ENCODE measurements around the gene AK6. TPM values are rescaled to one million over a fixed set of nuclear protein-coding genes. Genes with fewer than 3 reads are reported as not detected.
"Not testable (repeated sequence)": the region's sequence is repeated elsewhere in the genome, so short reads cannot be mapped to it uniquely, and the experiment has no call there.

AK6 gene
- total and polyA plus RNA-seq, 8 donors = 8.4 to 28.5 (median 14.5) TPM

DNA sequence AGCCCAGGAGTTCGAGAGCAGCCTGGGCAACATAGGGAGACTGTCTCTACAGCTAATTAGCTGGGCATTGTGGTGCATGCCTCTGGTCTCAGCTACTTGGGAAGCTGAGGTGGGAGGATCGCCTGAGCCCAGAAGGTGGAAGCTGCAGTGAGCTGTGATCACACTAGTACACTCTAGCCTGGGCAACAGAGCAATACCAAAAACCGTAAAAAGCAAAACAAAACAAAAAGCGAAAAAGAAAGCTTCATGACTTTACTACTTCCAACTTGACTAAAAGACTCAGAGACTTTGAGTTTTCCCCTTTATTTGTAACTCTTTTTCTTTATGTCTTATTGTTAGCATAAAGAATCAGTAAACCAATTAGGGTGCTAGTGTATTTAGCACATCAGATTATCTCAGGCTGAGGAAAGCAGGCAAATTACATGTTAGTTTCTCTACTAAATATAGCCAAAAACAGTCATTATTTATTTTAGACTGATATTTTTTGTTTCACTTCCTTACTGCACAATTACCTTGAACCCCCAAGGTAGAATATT is 5.7 kb upstream of the AK6 start:
- intact Hi-C loops (cut with DNase I) = no loop called here
- TF ChIP-seq, protein P1, sequence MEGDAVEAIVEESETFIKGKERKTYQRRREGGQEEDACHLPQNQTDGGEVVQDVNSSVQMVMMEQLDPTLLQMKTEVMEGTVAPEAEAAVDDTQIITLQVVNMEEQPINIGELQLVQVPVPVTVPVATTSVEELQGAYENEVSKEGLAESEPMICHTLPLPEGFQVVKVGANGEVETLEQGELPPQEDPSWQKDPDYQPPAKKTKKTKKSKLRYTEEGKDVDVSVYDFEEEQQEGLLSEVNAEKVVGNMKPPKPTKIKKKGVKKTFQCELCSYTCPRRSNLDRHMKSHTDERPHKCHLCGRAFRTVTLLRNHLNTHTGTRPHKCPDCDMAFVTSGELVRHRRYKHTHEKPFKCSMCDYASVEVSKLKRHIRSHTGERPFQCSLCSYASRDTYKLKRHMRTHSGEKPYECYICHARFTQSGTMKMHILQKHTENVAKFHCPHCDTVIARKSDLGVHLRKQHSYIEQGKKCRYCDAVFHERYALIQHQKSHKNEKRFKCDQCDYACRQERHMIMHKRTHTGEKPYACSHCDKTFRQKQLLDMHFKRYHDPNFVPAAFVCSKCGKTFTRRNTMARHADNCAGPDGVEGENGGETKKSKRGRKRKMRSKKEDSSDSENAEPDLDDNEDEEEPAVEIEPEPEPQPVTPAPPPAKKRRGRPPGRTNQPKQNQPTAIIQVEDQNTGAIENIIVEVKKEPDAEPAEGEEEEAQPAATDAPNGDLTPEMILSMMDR (IDR thresholded peaks at IDR 0.05) = no peak
- 92 to 93% methylated on average over 4 of the region's 4 CpGs for WGBS, 2 donors
- FAIRE-seq (no peak), ATAC-seq (no peak), DNase-seq (no peak)
- H3K27me3 ChIP-seq = no peaks in the 10 kb centered on the region
- no peak overlapping the region for H3K4me3 ChIP-seq
- no peaks in the 10 kb centered on the region for H3K9me3 ChIP-seq
- H3K36me3 ChIP-seq = peaks cover 0 to 20% (median 0%) of the 10 kb centered on the region in 3 donors
- H3K4me1 ChIP-seq = peaks cover 0 to 6% (median 5%) of the 10 kb centered on the region in 3 donors
- H3K27ac ChIP-seq = no peak overlapping the region

DNA sequence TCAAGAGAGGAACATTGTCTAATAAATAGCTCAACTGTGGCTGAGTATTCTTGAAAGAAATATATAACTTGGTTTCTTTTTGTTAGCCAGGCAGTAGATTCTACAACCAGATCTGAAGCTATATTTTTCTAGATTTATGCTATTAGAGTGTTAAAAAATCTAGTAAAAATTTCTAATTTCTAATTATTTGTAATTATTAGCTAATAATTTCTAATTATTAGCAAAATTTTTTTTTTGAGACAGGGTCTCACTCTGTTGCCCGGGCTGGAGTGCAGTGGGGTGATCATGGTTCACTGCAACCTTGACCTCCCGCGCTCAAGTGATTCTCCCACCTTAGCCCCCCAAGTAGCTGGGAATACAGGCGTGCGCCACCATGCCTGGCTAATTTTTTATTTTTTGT is 3.1 kb upstream of the AK6 start:
- DNase-seq (no peak), FAIRE-seq (no peak), ATAC-seq (no peak)
- no peaks in the 10 kb centered on the region for H3K9me3 ChIP-seq
- no peak overlapping the region for H3K27ac ChIP-seq
- H3K27me3 ChIP-seq = no peaks in the 10 kb centered on the region
- WGBS, 2 donors = 95 to 96% methylated on average over 5 of the region's 5 CpGs
- H3K4me3 ChIP-seq = no peak overlapping the region
- TF ChIP-seq, protein P1 (IDR thresholded peaks at IDR 0.05) = no peak
- intact Hi-C loops (cut with DNase I) = no loop called here
- H3K4me1 ChIP-seq = peaks cover 5 to 16% (median 6%) of the 10 kb centered on the region in 3 donors
- peaks cover 0 to 20% (median 0%) of the 10 kb centered on the region in 3 donors for H3K36me3 ChIP-seq

DNA sequence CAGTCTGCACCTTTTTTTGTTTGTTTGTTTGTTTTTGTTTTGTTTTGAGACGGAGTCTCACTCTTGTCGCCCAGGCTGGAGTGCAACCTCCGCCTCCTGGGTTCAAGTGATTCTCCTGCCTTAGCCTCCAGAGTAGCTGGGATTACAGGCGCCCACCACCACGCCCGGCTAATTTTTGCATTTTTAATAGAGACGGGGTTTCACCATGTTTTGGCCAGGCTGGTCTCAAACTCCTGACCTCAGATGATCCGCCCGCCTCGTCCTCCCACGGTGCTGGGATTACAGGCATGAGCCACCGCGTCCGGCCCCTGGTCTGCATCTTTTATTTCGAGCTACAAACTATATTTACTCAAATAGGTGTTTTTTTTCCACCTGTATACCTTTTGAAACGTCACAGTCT is 1.0 kb upstream of the AK6 start:
- ATAC-seq; FAIRE-seq; intact Hi-C loops (cut with DNase I); H3K9me3 ChIP-seq; H3K27me3 ChIP-seq; DNase-seq: not testable (repeated sequence)
- peak overlapping the region; percentile 66 to 85 (median 73) for H3K4me3 ChIP-seq
- H3K27ac ChIP-seq = peak overlapping the region in 2 of 4 donors; percentile 98 to 100
- peaks cover 0 to 17% (median 9%) of the 10 kb centered on the region in 3 donors for H3K36me3 ChIP-seq
- peaks cover 5 to 18% (median 6%) of the 10 kb centered on the region in 3 donors for H3K4me1 ChIP-seq
- WGBS, 2 donors = 0 to 1% methylated on average over 16 of the region's 16 CpGs

DNA sequence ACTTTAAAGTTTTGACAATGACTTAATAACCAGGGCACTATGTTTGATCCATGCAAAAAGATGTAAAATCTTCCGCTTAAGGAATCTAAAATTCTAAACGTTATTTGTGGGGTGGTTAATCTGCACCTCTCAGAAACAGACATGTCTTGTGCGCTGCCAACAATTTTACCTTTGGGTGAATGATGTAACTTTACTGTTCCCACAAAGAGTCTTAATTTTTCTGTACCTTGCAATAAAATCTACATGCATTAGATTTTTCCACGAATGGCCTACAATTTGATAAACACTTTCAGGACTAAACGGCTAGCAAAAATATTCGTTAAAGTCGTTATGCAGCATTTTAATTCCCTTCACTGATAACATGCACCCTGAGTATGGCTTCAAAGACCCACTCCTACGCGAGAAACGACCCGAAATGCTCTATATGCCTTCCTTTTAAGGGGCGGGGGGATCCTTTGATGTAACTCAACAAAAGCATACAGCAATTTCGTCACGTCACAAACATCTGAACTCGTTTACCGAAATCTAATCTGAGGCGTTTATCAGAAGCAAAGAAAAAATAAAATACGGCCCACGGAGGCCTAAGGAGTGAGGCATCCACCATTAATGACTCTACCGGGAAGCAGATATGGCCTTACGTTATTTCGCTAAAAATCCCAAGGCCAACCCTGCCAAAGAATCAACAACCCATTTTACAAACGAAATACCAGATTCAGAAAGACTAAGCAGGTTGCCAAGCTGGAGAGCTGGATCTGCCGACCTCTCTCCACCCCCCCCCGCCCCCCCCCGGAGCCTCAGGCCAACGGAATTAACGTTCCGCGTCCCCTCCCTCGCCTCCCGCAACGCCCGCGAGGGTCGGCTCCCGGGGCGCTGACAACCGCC is 621 bp downstream of the AK6 start:
- H3K36me3 ChIP-seq = peaks cover 0 to 17% (median 9%) of the 10 kb centered on the region in 3 donors
- ATAC-seq (peak; percentile 42 to 62 (median 55)), FAIRE-seq (no peak), DNase-seq (no peak)
- no peaks in the 10 kb centered on the region for H3K9me3 ChIP-seq
- TF ChIP-seq, protein P1 (IDR thresholded peaks at IDR 0.05) = no peak
- H3K27ac ChIP-seq = peak overlapping the region; percentile 98 to 100 (median 99)
- H3K27me3 ChIP-seq = no peaks in the 10 kb centered on the region
- intact Hi-C loops (cut with DNase I) = no loop called here
- peak overlapping the region; percentile 66 to 85 (median 73) for H3K4me3 ChIP-seq
- peaks cover 5 to 18% (median 6%) of the 10 kb centered on the region in 3 donors for H3K4me1 ChIP-seq
- WGBS, 2 donors = 2% methylated on average over 27 to 39 of the region's 39 CpGs

DNA sequence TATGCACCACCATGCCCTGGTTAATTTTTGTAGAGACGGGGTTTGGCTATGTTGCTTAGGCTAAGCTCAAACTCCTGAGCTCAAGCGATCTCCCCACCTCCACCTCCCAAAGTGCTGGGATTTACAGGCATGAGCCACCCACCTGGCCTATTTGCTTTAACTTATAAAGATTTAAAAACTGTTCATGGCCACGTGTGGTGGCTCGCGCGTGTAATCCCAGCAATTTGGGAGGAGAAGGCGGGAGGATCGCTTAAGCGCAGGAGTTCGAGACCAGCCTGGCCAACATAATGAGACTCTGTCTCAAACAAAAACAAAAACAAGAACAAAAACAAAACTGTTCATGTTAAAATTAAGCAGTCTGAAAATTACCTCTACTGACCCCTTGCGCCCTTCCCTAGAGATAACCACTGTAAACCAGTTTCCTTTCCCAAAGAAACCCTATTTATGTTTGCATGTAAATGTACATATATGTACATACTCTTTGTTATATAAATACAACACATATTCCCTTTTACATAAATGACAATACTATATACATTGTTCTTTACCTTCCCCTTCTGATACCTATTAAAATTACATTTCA is 1.5 kb downstream of the AK6 start:
- intact Hi-C loops (cut with DNase I) = no loop called here
- TF ChIP-seq, protein P1 (IDR thresholded peaks at IDR 0.05) = no peak
- peaks cover 0 to 17% (median 9%) of the 10 kb centered on the region in 3 donors for H3K36me3 ChIP-seq
- ATAC-seq (no peak), FAIRE-seq (no peak), DNase-seq (no peak)
- H3K4me1 ChIP-seq = peaks cover 5 to 18% (median 6%) of the 10 kb centered on the region in 3 donors
- H3K27me3 ChIP-seq = no peaks in the 10 kb centered on the region
- 88 to 92% methylated on average over 11 of the region's 11 CpGs for WGBS, 2 donors
- no peak overlapping the region for H3K27ac ChIP-seq
- no peaks in the 10 kb centered on the region for H3K9me3 ChIP-seq
- H3K4me3 ChIP-seq = peak overlapping the region in 1 of 4 donors; percentile 73
